GM12892 (cell line): ENCODE data around the gene FUZ.

Experiments used
- POLR2A ChIP-seq: IDR thresholded peaks from 2 replicates; pipeline ENCODE4 v1.6.1; 2011; ENCODE audit warnings: low read depth, low read length, control low read depth
- POLR2AphosphoS5 ChIP-seq: IDR thresholded peaks from 2 replicates; pipeline ENCODE4 v1.6.1; 2011; ENCODE audit warnings: low read depth, low read length, control low read depth
- TAF1 ChIP-seq: IDR thresholded peaks from 2 replicates; pipeline ENCODE4 v1.6.1; 2011; ENCODE audit warnings: low read depth, mild to moderate bottlenecking, control low read depth, low read length, borderline replicate concordance

GRCh38 chr19:49758292-49758691, 54.8 kb downstream of the FUZ start:
- no peak for TF ChIP-seq POLR2A
- TF ChIP-seq POLR2AphosphoS5, result no peak
- no peak for TF ChIP-seq TAF1
